NAMALWA (cell line): Measurements from ENCODE around the gene KLHL28.
"Not testable (repeated sequence)": the region's sequence is repeated elsewhere in the genome, so short reads cannot be mapped to it uniquely, and the experiment has no call there.

Source experiments
- DNase-seq: peaks from one replicate; pipeline ENCODE4 v3.0.0-alpha.2; 2015; ENCODE audit warnings: low spot score

Gene KLHL28

DNA sequence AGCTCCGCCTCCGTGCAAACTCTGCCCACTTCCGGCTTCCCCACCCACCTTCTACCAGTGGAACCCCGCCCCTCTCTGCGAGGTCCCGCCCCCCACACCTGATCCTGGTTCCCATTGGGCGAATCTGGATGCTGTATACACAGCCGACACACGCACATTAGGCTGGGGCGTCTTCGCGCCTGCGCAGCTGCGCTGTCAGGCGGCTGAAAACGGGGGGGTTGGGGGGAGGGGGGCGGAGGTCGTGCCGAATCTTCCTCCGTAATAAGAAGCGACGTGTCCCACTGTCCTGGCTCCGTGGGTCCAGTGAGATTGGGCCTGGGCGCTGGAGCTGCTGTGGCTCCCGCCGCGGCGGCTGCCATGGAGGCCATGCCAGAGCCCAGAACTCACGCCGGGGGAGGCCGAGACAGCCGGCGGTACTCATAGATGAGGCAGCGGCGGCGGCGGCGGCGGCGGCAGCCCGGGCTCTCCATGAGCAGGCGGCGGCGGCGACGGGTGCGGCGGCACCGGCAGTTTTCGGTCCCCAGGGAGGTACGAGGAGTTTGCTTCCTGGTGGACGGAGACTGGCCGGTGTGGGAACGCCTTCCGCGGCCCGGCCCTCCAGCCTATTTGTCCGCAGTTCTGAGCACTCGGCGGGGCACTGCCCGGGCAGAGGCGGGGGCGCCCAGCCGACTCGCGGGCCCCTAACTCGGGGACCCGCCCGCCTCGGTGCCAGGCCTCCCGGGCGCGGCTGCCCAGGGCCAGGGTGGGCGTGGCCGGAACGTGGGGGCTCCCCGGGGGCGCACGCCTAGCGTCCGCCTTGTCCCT lies 64.5 kb downstream of the KLHL28 start:
- peak; percentile 91 for DNase-seq

DNA sequence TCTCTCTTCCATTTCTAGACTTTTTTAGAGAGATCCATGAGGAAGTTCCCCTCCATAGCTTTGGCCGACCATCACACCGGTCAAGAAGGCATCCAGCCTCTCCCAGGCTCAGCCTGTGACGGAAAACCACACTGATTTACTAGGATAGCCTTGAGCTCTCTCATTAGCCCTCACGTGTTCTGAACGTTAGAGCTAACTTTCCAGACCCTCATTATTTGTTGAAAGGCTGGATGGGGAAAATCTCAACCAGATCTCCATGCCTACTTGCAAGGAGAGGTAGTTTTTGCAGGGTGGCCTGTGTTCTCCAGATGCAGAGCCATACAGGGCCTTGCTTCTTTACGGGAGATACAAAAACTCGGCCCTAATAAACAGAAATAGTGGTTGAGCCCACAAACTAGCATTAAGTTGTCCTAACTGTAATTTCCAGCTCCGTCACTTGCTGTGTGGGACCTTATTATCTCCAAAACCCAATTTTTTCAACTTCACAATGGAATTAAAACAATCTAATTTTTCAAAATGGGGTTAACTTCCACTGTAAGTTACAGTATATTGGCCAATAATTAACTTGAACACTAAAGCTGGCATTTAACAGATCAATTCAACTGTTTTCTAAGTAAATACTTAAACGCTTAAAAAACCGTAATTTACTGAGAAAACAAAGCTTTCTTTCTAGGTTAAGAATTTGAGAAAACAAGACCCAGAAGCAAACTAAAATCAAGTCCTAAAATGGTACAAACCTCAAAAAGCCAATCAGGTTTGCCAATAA lies 65.3 kb downstream of the KLHL28 start:
- DNase-seq: no peak

DNA sequence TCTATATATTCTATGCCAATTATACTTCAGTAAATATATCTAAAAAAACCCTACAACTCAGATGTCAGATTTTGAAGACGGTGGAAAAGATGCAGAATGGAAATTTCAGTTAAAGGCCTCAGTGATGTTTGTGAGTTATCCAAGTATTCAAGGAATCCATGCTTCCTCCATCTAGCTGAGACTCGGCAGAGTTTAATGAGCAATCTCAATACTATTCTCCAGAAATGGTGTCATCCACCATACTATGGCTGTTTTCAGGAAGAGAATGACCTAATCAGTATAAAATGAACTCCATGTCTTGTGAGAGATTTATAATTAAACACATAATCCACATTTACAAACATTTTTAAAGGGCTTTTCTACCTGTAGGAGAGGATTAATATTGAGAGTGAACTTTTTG lies 66.0 kb downstream of the KLHL28 start:
- DNase-seq: no peak

DNA sequence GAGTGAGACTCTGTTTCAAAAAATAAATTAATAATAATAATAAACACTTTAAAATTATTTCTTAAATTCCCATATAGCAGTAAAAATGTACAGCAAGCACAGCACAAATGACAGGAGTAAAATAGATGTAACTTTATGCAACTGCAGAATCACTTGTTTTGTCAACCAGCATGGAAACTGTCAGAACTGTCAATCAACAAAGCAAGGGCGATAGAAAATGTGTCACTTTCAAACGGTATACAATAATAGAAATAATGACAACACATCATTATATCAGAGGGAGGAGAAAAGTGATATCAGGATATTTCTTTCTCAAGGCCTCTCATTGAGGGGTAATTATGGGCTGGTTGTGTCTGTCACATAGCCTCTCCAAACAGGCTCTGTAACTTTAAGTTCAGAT lies 68.2 kb downstream of the KLHL28 start:
- DNase-seq: no peak

DNA sequence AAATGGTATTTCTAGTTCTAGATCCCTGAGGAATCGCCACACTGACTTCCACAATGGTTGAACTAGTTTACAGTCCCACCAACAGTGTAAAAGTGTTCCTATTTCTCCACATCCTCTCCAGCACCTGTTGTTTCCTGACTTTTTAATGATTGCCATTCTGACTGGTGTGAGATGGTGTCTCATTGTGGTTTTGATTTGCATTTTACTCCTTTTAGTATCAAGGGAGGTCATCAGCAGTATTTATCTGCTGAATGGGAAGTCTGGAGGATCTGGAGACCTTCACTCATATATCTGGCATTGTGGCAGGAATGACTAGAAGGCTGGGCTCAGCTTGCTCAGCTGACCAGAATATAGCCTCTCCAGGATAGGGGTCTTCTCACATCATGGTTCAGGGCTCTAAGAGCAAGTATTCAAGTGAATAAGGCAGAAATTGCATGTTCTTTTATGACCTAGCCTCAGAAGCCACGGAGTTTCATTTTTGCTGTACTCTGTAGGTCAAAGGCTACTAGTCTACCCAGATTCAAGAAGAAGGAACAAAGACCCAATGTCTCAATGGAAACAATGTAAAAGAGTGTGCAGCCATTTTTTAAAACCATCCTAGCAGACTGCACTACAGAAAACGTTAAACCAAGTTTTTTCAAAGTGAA lies 69.9 kb downstream of the KLHL28 start:
- DNase-seq: not testable (repeated sequence)

DNA sequence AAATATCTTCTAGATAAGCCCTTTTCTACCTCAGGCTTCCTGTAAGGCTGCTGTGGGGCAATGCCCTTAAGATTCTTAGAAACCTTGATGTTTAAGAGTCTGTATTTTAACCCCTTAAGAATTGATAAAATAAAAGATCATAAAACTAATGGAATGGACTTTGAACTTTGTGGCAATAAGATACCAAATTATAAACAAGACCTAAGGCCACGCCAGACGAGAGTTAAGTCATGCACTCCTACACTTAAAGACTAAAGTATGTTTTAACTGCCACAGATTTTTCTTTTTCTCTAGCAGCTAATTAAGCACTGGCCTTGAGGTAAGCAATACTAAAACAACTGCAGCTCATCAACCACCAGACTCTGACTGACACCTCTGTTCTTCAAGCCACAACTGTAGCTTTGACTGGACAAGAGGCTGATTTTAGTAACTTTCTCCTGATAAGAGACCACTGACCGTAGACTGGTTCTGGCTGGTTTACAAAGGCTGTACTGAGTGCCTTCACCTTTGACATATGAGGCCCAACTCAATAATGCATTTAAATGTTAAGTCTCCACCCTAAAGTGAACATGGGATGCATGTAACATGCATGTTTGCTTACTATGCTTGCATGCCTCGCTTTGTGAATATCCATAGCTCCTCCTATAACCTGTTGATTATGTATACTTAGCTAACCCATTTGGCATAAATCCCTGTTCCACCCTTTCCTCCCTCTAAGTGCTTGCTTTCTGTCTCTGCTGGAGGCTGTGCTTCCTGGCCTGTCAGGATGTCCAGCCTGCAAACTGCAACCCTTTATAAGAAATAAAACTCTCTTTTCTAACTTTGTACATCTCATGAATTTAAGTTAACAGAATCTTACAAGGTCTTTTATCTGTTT lies 71.9 kb downstream of the KLHL28 start:
- no peak for DNase-seq

DNA sequence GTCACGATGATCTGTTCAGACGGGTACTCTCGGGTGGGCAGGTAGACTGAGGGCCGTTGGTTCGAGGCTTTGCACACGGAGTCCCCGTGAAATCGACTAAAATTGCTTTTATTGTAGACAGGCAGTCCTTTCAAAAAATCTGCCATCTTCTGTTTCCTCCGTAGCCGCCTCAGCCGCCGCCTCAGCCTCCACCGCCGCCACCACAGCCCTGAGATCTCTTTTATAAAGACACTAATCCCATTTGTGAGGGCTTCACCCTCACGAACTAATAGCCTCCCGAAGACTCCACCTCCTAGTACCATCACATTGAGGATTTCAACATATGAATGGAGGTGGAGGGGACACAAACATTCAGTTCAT lies 74.2 kb downstream of the KLHL28 start:
- DNase-seq: no peak

DNA sequence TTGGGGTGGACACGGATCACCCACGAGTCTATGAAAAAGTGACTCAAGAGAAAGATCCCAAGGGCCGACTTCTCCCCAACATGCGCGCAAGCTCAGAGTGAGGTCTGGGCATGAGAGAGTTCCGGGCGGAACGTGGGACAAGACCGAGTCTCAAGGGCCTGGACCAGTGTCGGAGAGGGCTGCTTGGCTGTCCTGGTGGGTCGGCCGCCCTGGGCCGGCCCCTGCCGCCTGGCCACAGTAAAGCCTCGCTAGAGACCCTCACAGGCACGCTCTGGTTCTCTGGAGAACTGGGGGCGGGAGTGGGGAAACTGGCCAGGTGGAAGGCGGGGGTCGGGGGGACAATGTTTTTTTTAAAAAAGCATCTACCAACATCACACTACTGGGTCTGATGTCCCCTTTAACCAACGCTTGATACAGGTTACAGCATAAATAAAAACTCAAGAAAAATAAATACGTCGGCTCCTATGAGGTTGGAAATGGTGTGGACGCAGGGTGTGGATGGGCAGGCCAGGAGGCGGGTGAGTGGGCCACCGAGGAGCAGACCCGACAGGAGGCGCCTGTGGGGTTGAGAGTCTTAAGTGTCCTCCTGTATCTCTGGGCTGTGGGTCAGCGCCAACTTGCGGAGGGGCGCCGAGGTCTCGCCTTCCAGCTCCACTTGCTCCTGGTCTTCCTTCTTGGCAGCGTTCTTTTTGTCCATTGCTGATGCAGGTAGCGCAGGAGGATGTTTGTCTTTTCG lies 74.7 kb downstream of the KLHL28 start:
- no peak for DNase-seq

DNA sequence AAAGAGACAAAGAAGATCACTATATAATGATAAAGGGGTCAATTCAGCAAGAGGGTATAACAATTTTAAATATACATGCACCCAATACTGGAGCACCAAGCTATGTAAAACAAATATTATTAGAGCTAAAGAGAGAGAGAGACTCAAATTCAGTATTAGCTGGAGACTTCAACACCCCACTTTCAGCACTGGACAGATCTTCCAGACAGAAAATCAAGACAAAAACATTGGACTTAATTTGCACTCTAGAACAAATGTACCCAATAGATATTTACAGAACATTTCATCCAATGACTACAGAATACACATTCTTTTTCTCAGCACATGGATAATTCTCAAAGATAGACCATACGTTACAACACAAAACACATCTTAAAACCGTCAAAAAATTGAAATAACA lies 81.0 kb downstream of the KLHL28 start:
- no peak for DNase-seq
